ENCODE results near the gene GABPB1. TPM values are rescaled to one million over a fixed set of nuclear protein-coding genes. Genes with fewer than 3 reads are reported as not detected.

The GABPB1 gene
- total and polyA plus RNA-seq, 9 donors: 7.0 to 21.9 (median 15.1) TPM

GRCh38 chr15:50233192-50233736 lies 121.7 kb downstream of the GABPB1 start:
- H3K27ac ChIP-seq: no peak overlapping the region
- H3K36me3 ChIP-seq: no peaks in the 10 kb centered on the region
- no peak for DNase-seq
- no peaks in the 10 kb centered on the region for H3K9me3 ChIP-seq
- H3K4me1 ChIP-seq (ENCODE audit: insufficient read depth): peaks cover 1% of the 10 kb centered on the region
- H3K4me3 ChIP-seq: no peak overlapping the region
- TF ChIP-seq POLR2A (IDR thresholded peaks at IDR 0.05): no peak
- TF ChIP-seq CTCF (IDR thresholded peaks at IDR 0.05): no peak
- TF ChIP-seq EP300 (IDR thresholded peaks at IDR 0.05): no peak
- no peaks in the 10 kb centered on the region for H3K27me3 ChIP-seq
- intact Hi-C loops (cut with DNase I): no loop called here

- no peaks in the 10 kb centered on the region for H3K36me3 ChIP-seq
- DNase-seq: no peak
- H3K9me3 ChIP-seq: no peaks in the 10 kb centered on the region
- WGBS, 3 donors: 84 to 97% (median 93%) methylated on average over 2 of the region's 2 CpGs
- peaks cover 1% of the 10 kb centered on the region for H3K4me1 ChIP-seq (ENCODE audit: insufficient read depth)
- no peak for TF ChIP-seq CTCF (IDR thresholded peaks at IDR 0.05)
- no peak for TF ChIP-seq EP300 (IDR thresholded peaks at IDR 0.05)
- TF ChIP-seq POLR2A (IDR thresholded peaks at IDR 0.05): no peak
- no peak overlapping the region for H3K27ac ChIP-seq
- intact Hi-C loops (cut with DNase I): no loop called here
- no peak overlapping the region for H3K4me3 ChIP-seq
- no peaks in the 10 kb centered on the region for H3K27me3 ChIP-seq
Observed at GRCh38 chr15:50232791-50233190, 122.2 kb downstream of the GABPB1 start.

GRCh38 chr15:50231761-50232160 lies 123.2 kb downstream of the GABPB1 start:
- H3K27me3 ChIP-seq: no peaks in the 10 kb centered on the region
- DNase-seq: no peak
- no peak overlapping the region for H3K27ac ChIP-seq
- intact Hi-C loops (cut with DNase I): no loop called here
- no peaks in the 10 kb centered on the region for H3K36me3 ChIP-seq
- no peak overlapping the region for H3K4me3 ChIP-seq
- TF ChIP-seq CTCF (IDR thresholded peaks at IDR 0.05) (no peak), POLR2A (IDR thresholded peaks at IDR 0.05) (no peak), EP300 (IDR thresholded peaks at IDR 0.05) (no peak)
- peaks cover 1% of the 10 kb centered on the region for H3K4me1 ChIP-seq (ENCODE audit: insufficient read depth)
- H3K9me3 ChIP-seq: no peaks in the 10 kb centered on the region

GRCh38 chr15:50229336-50229735 lies 125.7 kb downstream of the GABPB1 start:
- H3K9me3 ChIP-seq: no peaks in the 10 kb centered on the region
- WGBS, 3 donors: 8 to 33% (median 17%) methylated on average over 3 of the region's 3 CpGs
- TF ChIP-seq POLR2A (IDR thresholded peaks at IDR 0.05) (no peak), EP300 (IDR thresholded peaks at IDR 0.05) (no peak), CTCF (IDR thresholded peaks at IDR 0.05) (no peak)
- H3K4me3 ChIP-seq: no peak overlapping the region
- no peaks in the 10 kb centered on the region for H3K36me3 ChIP-seq
- H3K27me3 ChIP-seq: no peaks in the 10 kb centered on the region
- H3K4me1 ChIP-seq (ENCODE audit: insufficient read depth): peaks cover 1% of the 10 kb centered on the region
- peak overlapping the region in 1 of 2 donors; percentile 46 for H3K27ac ChIP-seq
- peak in 2 of 5 donors; percentile 31 to 42 for DNase-seq
- intact Hi-C loops (cut with DNase I): no loop called here
